ENCODE data around the gene MCC. TPM values are rescaled to one million over a fixed set of nuclear protein-coding genes. Genes with fewer than 3 reads are reported as not detected.

MCC gene
- total and polyA plus RNA-seq, 2 donors from 2014 or later = 2.4 to 20.6 TPM

GRCh38 chr5:113145757-113146387 lies 342.4 kb downstream of the MCC start:
- no peaks in the 10 kb centered on the region for H3K4me1 ChIP-seq (ENCODE audit: control insufficient read depth in 2 of 3, insufficient read depth in 2 of 3, low read depth in 1 of 3, low read length in 3 of 3)
- no peak for TF ChIP-seq CTCF (IDR thresholded peaks at IDR 0.05; ENCODE audit: borderline replicate concordance, extremely low read depth, insufficient read depth)
- DNase-seq (no peak), FAIRE-seq (no peak)
- H3K4me3 ChIP-seq (ENCODE audit: low read length in 3 of 3) = no peak overlapping the region
- H3K27ac ChIP-seq (ENCODE audit: low read depth in 2 of 2, low read length in 2 of 2) = no peak overlapping the region
- H3K9ac ChIP-seq (ENCODE audit: low read length in 3 of 3) = no peak overlapping the region
- intact Hi-C loops (cut with DNase I) = no loop called here
- no peaks in the 10 kb centered on the region for H3K27me3 ChIP-seq (ENCODE audit: control insufficient read depth, insufficient read depth, low read length)
- no peaks in the 10 kb centered on the region for H3K9me3 ChIP-seq (ENCODE audit: control insufficient read depth in 2 of 3, insufficient read depth in 1 of 3, low read length in 3 of 3)
- H3K36me3 ChIP-seq (ENCODE audit: control insufficient read depth in 2 of 3, insufficient read depth in 3 of 3, low read length in 3 of 3) = no peaks in the 10 kb centered on the region

DNA sequence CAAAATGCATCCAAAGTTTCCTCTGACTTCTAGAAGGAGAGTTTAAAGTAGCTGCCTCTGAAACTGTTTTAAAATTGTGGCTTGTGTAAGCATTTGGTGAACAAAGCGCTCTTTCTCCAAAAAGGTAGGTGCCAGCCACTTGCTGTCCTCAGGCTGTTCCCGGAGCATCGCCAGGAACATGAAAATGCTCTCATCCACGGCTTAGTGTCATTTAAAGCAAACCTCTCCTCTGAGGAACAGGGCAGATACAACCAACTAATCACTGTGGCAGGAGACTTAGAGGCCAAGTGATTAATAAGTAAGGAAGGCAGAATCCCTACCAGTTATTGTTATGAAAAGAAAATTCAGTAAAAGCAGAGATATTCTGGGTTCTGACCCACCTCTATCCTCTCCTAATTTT lies 346.1 kb downstream of the MCC start:
- FAIRE-seq (no peak), DNase-seq (no peak)
- TF ChIP-seq CTCF (IDR thresholded peaks at IDR 0.05; ENCODE audit: borderline replicate concordance, extremely low read depth, insufficient read depth) = no peak
- Histone ChIP-seq H3K27ac (ENCODE audit: low read depth in 2 of 2, low read length in 2 of 2) (no peak overlapping the region), H3K27me3 (ENCODE audit: control insufficient read depth, insufficient read depth, low read length) (no peaks in the 10 kb centered on the region), H3K9me3 (ENCODE audit: control insufficient read depth in 2 of 3, insufficient read depth in 1 of 3, low read length in 3 of 3) (no peaks in the 10 kb centered on the region), H3K4me3 (ENCODE audit: low read length in 3 of 3) (no peak overlapping the region), H3K9ac (ENCODE audit: low read length in 3 of 3) (no peak overlapping the region), H3K36me3 (ENCODE audit: control insufficient read depth in 2 of 3, insufficient read depth in 3 of 3, low read length in 3 of 3) (no peaks in the 10 kb centered on the region), H3K4me1 (ENCODE audit: control insufficient read depth in 2 of 3, insufficient read depth in 2 of 3, low read depth in 1 of 3, low read length in 3 of 3) (no peaks in the 10 kb centered on the region)
- intact Hi-C loops (cut with DNase I) = no loop called here

DNA sequence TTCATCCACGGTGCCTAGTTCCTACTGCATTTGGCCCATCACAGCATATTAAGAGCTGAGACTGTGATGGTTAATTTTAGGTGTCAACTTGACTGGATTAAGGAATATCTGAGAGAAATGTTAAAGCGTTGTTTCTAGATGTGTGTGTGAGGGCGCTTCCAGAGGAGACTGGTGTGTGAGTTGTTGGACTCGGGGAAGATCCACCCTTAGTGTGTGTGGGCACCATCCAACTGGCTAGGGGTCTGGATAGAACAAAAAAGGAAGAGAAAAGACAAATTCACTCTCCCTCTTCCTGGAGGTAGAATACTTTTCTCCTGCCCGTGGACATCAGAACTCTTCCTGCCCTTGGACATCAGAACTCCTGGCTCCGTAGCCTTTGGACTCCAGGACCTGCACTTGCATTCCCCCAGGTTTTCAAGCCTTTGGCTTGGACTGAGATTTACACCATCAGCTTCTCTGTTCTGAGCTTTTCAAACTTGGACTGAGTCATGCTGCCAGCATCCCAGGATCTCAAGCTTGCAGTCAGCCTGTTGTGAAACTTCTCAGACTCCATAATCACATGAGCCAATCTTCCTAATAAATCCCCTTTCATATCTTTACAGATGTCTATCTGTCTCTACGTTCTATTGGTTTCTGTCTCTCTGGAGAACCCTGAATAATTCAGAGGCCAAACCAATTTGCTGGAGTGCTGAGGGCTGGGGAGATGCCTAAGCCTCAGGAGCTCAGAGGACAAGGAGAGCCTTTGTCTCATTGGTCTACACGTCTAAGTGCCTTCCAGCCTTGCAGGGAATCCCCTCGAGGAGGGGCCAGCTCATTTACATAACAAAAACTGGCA lies 347.2 kb downstream of the MCC start:
- TF ChIP-seq CTCF (IDR thresholded peaks at IDR 0.05; ENCODE audit: borderline replicate concordance, extremely low read depth, insufficient read depth) = no peak
- Histone ChIP-seq H3K9me3 (ENCODE audit: control insufficient read depth in 2 of 3, insufficient read depth in 1 of 3, low read length in 3 of 3) (no peaks in the 10 kb centered on the region), H3K36me3 (ENCODE audit: control insufficient read depth in 2 of 3, insufficient read depth in 3 of 3, low read length in 3 of 3) (no peaks in the 10 kb centered on the region), H3K4me1 (ENCODE audit: control insufficient read depth in 2 of 3, insufficient read depth in 2 of 3, low read depth in 1 of 3, low read length in 3 of 3) (no peaks in the 10 kb centered on the region), H3K27me3 (ENCODE audit: control insufficient read depth, insufficient read depth, low read length) (no peaks in the 10 kb centered on the region), H3K27ac (ENCODE audit: low read depth in 2 of 2, low read length in 2 of 2) (no peak overlapping the region), H3K4me3 (ENCODE audit: low read length in 3 of 3) (no peak overlapping the region), H3K9ac (ENCODE audit: low read length in 3 of 3) (no peak overlapping the region)
- intact Hi-C loops (cut with DNase I) = no loop called here
- FAIRE-seq (no peak), DNase-seq (no peak)

All from kidney (tissue), 14 donors.